ENCODE results near the gene SH3RF1.

The SH3RF1 gene

DNA sequence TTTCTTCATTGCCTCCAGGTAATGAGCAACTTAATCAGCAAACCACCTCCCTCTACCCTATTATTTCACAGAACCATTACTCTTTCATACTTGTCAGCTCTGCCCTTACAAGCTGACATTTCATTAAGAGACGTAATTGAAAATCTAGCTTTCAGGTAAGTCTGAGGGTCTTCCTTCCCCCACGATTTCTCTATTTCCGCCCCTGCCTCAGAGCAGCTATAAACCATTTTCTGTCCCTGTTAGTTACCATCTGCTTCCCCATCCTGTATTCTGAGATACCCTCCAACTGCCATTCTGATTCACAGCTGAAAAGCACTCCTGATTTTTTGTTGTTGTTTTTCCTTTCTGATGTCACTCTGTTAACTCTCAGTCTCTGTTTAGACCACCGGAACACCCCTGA lies 37.1 kb downstream of the SH3RF1 start:
- H3K4me3 Mint-ChIP-seq: no peak overlapping the region

GRCh38 chr4:169231647-169232262 lies 39.0 kb downstream of the SH3RF1 start:
- Mint-ChIP-seq H3K27me3 (no peaks in the 10 kb centered on the region), H3K4me1 (no peaks in the 10 kb centered on the region), H3K36me3 (no peaks in the 10 kb centered on the region), H3K4me3 (no peak overlapping the region), H3K9me3 (no peaks in the 10 kb centered on the region), H3K27ac (no peak overlapping the region)
- DNase-seq: no peak
- CTCF ChIA-PET: no interaction called here

More for the DNA sequence above, 37.1 kb downstream of the SH3RF1 start:
- Mint-ChIP-seq H3K27me3 (no peaks in the 10 kb centered on the region), H3K9me3 (no peaks in the 10 kb centered on the region), H3K36me3 (no peaks in the 10 kb centered on the region), H3K27ac (no peak overlapping the region), H3K4me1 (no peaks in the 10 kb centered on the region)
- CTCF ChIA-PET: no interaction called here
- no peak for DNase-seq

DNA sequence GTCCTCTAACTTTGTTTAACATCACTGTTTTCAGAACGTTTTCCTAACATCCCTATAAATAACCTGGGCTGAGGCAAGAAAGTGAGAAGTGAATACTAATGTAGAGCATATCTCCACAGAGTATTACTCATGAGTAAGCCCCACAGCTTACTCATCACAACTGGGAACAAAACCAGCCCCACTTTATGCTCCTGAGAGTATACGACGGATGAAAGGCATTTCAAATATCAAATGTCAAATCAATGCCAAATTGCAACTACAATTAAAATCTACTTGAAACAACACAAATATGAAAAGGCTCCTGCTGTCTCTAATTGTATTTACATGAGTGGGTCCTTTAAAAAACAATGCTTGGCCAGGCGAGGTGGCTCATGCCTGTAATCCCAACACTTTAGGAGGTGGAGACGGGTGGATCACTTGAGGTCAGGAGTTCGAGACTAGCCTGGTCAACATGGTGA lies 41.2 kb downstream of the SH3RF1 start:
- CTCF ChIA-PET: interaction anchor here (0.7 kb wide), 1 partner anchor 307 kb away, joined by 3 read pairs; no protein-coding TSS in a partner anchor

DNA sequence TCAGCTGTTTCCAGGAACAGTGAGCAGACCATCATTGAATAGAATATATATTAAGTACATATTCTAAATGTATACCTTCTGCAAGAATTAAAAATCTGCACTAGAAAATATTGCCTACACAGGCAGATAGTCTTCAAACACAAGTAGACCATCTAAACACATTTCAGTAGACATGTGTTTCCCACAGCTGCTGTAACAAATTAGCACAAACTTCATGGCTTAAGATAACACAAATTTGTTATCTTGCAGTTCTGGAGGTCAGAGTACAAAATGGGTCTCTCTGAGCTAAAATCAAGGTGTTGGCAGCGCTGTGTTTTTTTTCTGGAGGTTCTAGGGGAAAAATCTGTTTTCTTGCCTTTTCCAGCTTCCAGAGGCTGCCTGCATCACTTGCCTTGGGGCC lies 42.7 kb downstream of the SH3RF1 start:
- no peak overlapping the region for H3K27ac Mint-ChIP-seq
- no peaks in the 10 kb centered on the region for H3K27me3 Mint-ChIP-seq
- CTCF ChIA-PET: no interaction called here
- no peaks in the 10 kb centered on the region for H3K4me1 Mint-ChIP-seq
- no peak overlapping the region for H3K4me3 Mint-ChIP-seq
- H3K36me3 Mint-ChIP-seq: no peaks in the 10 kb centered on the region
- DNase-seq: no peak
- no peaks in the 10 kb centered on the region for H3K9me3 Mint-ChIP-seq

More for the DNA sequence above, 41.2 kb downstream of the SH3RF1 start:
- Mint-ChIP-seq H3K4me1 (no peaks in the 10 kb centered on the region), H3K27me3 (no peaks in the 10 kb centered on the region), H3K36me3 (no peaks in the 10 kb centered on the region), H3K27ac (no peak overlapping the region), H3K4me3 (no peak overlapping the region), H3K9me3 (no peaks in the 10 kb centered on the region)
- DNase-seq: no peak

GRCh38 chr4:169226565-169226964 lies 44.2 kb downstream of the SH3RF1 start:
- H3K36me3 Mint-ChIP-seq: no peaks in the 10 kb centered on the region
- CTCF ChIA-PET: no interaction called here
- no peak for DNase-seq
- H3K9me3 Mint-ChIP-seq: no peaks in the 10 kb centered on the region
- no peaks in the 10 kb centered on the region for H3K4me1 Mint-ChIP-seq
- H3K27me3 Mint-ChIP-seq: no peaks in the 10 kb centered on the region
- H3K27ac Mint-ChIP-seq: no peak overlapping the region
- H3K4me3 Mint-ChIP-seq: no peak overlapping the region

GRCh38 chr4:169225812-169226211 lies 44.9 kb downstream of the SH3RF1 start:
- H3K4me1 Mint-ChIP-seq: no peaks in the 10 kb centered on the region
- H3K27me3 Mint-ChIP-seq: no peaks in the 10 kb centered on the region

DNA sequence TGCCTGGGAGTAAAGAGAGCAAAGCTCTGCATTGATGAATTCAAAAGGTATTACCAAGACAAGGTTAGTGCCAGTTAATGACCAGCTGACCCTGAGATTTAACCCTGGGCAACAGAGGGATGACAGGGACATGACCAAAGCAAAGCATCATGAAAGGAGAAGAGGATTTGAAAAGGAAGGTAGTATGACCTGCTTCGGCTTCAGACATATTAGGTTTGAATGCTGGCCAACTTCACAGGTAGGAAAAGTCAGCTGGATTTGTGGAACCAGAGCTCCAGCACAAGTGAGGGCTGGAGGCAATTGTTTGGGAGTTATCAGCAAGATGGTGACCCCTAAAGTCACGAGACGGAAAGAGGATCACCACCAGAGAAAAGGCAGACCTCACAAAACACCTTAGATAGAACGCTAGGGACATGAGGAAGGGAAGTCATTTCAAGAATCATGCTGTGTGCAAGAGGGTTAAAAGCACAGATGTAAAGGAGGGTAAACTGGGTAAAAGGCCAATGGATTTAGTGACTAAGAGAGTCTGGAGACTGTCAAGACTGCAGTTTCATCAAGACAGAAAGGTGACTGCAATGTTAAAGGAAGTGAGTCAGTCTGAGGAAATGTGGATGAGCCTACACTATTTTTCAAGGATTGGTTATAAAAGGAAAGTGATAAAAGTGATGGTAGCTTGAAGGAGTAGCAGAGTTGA lies 45.6 kb downstream of the SH3RF1 start:
- no peaks in the 10 kb centered on the region for H3K27me3 Mint-ChIP-seq
- no peak overlapping the region for H3K27ac Mint-ChIP-seq
- no peaks in the 10 kb centered on the region for H3K4me1 Mint-ChIP-seq
- H3K4me3 Mint-ChIP-seq: no peak overlapping the region
- CTCF ChIA-PET: no interaction called here
- no peaks in the 10 kb centered on the region for H3K36me3 Mint-ChIP-seq
- no peak for DNase-seq
- no peaks in the 10 kb centered on the region for H3K9me3 Mint-ChIP-seq

More at GRCh38 chr4:169225812-169226211, 44.9 kb downstream of the SH3RF1 start:
- H3K27ac Mint-ChIP-seq: no peak overlapping the region
- no peak for DNase-seq
- no peaks in the 10 kb centered on the region for H3K36me3 Mint-ChIP-seq
- no peaks in the 10 kb centered on the region for H3K9me3 Mint-ChIP-seq
- no peak overlapping the region for H3K4me3 Mint-ChIP-seq
- CTCF ChIA-PET: no interaction called here

DNA sequence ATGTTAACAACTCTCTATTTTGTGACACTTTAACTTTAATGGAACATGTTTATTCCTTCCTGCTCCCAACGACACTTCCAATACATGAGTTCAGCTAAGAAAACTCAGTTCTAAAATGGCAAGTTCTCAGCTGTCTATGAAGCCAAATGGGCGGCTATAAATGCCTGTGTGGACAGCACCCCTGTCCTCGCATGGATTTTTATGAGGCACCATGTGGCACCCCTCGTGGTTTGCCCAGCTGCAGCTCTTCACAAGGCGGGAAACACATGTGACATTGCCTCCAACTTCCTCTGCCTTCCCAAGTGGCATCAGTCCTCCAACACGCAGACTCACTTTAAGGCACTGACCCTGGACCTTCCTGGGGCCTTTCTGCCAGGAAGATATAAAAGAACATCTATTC lies 48.0 kb downstream of the SH3RF1 start:
- Mint-ChIP-seq H3K9me3 (no peaks in the 10 kb centered on the region), H3K27me3 (no peaks in the 10 kb centered on the region), H3K4me3 (no peak overlapping the region), H3K27ac (no peak overlapping the region), H3K4me1 (no peaks in the 10 kb centered on the region), H3K36me3 (no peaks in the 10 kb centered on the region)
- CTCF ChIA-PET: no interaction called here
- no peak for DNase-seq

DNA sequence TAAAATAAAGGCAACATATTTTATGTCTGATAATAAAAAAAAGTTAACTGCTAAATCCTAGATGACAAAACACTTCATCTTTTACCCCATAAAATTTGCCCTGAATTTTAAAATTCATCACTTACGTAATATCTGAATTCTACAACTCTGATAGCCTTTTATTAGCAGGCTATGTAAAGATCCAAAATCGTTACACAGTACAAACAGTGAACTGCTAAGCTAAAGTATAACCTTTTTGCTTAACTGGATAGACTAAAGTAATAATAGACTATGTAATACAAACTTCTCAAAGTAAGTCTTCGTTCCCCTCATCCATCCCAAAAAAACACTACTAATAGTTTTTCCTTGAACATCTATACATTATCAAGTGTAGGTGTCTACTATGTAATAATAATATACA lies 49.1 kb downstream of the SH3RF1 start:
- H3K4me3 Mint-ChIP-seq: no peak overlapping the region
- no peaks in the 10 kb centered on the region for H3K9me3 Mint-ChIP-seq
- CTCF ChIA-PET: no interaction called here
- no peaks in the 10 kb centered on the region for H3K36me3 Mint-ChIP-seq
- H3K27ac Mint-ChIP-seq: no peak overlapping the region
- no peaks in the 10 kb centered on the region for H3K4me1 Mint-ChIP-seq
- no peak for DNase-seq
- no peaks in the 10 kb centered on the region for H3K27me3 Mint-ChIP-seq

DNA sequence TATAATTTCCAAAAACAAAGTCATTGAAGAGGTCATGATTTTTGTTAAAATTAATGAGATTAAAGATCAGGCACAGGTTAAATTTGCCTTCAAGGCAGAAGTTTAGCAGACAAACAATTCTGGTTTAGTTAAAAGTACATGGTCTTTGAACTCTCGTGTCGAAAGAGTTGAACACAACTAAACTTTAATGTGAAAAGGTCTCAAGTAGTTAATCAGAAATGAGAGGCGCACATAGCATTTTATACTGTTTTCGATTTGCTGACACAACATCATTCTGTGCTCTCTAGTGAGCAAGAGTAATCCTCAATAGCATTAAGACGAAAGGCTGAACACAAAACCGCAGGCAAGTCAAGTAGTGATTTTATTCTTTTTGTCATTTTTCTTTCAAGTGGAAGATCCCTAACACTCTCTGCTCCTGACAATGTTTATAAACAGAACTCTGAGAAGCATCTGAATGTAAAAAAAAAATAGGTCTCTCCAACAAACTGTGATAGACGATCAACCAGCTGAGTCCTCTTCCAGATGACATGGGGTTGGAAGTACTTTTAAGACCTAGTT lies 49.8 kb downstream of the SH3RF1 start:
- H3K27me3 Mint-ChIP-seq: no peaks in the 10 kb centered on the region
- H3K27ac Mint-ChIP-seq: no peak overlapping the region
- H3K9me3 Mint-ChIP-seq: no peaks in the 10 kb centered on the region
- H3K36me3 Mint-ChIP-seq: no peaks in the 10 kb centered on the region
- CTCF ChIA-PET: no interaction called here
- no peak overlapping the region for H3K4me3 Mint-ChIP-seq
- DNase-seq: no peak
- H3K4me1 Mint-ChIP-seq: no peaks in the 10 kb centered on the region

DNA sequence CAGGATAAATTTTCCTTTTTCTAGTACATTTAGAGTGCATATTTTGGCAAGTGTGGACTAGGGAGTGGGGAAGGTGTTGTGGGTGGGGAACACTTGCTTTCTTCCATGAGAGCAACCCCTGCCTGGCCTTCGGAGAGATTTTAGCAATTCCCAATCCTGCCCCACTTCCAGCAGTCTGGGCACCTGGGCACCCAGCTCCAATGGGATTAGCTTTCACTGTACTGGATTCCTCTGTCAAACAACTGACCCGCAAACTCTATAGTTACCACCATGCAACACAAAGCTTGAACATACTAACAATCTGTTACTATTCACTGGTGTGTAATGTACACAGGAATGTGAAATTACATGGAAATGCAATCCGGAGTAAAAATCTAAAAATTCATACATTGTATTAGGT lies 50.3 kb downstream of the SH3RF1 start:
- no peaks in the 10 kb centered on the region for H3K27me3 Mint-ChIP-seq
- CTCF ChIA-PET: no interaction called here
- H3K27ac Mint-ChIP-seq: no peak overlapping the region
- H3K36me3 Mint-ChIP-seq: no peaks in the 10 kb centered on the region
- H3K4me3 Mint-ChIP-seq: no peak overlapping the region
- H3K4me1 Mint-ChIP-seq: no peaks in the 10 kb centered on the region
- no peaks in the 10 kb centered on the region for H3K9me3 Mint-ChIP-seq
- no peak for DNase-seq

DNA sequence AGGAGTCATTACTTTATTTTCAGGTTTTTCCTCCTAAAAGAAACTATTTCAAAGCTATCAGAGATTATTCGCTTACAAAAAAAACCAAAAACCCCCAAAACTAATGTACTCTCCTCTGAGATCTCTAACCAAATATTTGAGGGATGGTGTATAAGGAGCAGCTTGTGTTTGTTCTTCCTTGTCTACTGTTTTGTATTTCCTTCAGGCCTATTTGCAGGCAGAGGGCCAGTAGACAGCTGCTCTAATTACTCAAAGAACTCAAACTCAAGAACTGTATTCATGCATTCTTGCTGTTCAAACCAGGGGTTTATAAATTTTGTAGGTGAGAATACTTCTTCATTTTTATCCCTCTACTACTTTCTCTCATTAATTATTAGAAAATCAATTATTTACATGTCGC lies 51.3 kb downstream of the SH3RF1 start:
- Mint-ChIP-seq H3K4me1 (no peaks in the 10 kb centered on the region), H3K27me3 (no peaks in the 10 kb centered on the region), H3K9me3 (no peaks in the 10 kb centered on the region), H3K27ac (no peak overlapping the region), H3K36me3 (no peaks in the 10 kb centered on the region), H3K4me3 (no peak overlapping the region)
- CTCF ChIA-PET: no interaction called here
- DNase-seq: no peak

- no peaks in the 10 kb centered on the region for H3K9me3 Mint-ChIP-seq
- no peak overlapping the region for H3K27ac Mint-ChIP-seq
- no peaks in the 10 kb centered on the region for H3K4me1 Mint-ChIP-seq
- H3K36me3 Mint-ChIP-seq: no peaks in the 10 kb centered on the region
- DNase-seq: no peak
- no peak overlapping the region for H3K4me3 Mint-ChIP-seq
- CTCF ChIA-PET: no interaction called here
- H3K27me3 Mint-ChIP-seq: no peaks in the 10 kb centered on the region
Observed at GRCh38 chr4:169215656-169216055, 55.1 kb downstream of the SH3RF1 start.

GRCh38 chr4:169212981-169213380 lies 57.8 kb downstream of the SH3RF1 start:
- H3K9me3 Mint-ChIP-seq: no peaks in the 10 kb centered on the region
- H3K27ac Mint-ChIP-seq: no peak overlapping the region
- no peak for DNase-seq
- H3K4me3 Mint-ChIP-seq: no peak overlapping the region
- CTCF ChIA-PET: interaction anchor here (0.6 kb wide), 1 partner anchor 1768 kb away, joined by 3 read pairs; no protein-coding TSS in a partner anchor
- no peaks in the 10 kb centered on the region for H3K36me3 Mint-ChIP-seq
- no peaks in the 10 kb centered on the region for H3K4me1 Mint-ChIP-seq
- H3K27me3 Mint-ChIP-seq: no peaks in the 10 kb centered on the region

GRCh38 chr4:169210504-169211118 lies 60.1 kb downstream of the SH3RF1 start:
- H3K4me1 Mint-ChIP-seq: no peaks in the 10 kb centered on the region
- H3K27ac Mint-ChIP-seq: no peak overlapping the region
- H3K27me3 Mint-ChIP-seq: no peaks in the 10 kb centered on the region
- no peak overlapping the region for H3K4me3 Mint-ChIP-seq
- no peak for DNase-seq
- no peaks in the 10 kb centered on the region for H3K9me3 Mint-ChIP-seq
- H3K36me3 Mint-ChIP-seq: no peaks in the 10 kb centered on the region
- CTCF ChIA-PET: no interaction called here

Measured in activated naive CD4-positive, alpha-beta T cell treated with anti-CD3 and anti-CD28 coated beads, Interleukin-2, amount 10 ng/mL, durations not matched to agents 7 days and 5 days (primary cell).